Prostate gland (tissue), 2 donors: Measurements from ENCODE around the gene ARHGEF39. TPM values are rescaled to one million over a fixed set of nuclear protein-coding genes. Genes with fewer than 3 reads are reported as not detected.

ENCODE experiments used
- DNase-seq: peaks from one replicate; pipeline ENCODE4 v3.0.0-alpha.2; 2019; ENCODE audit warnings: low spot score
- H3K27ac ChIP-seq, 2 donors: fragments of 200-600 bp; sonication (generic); 2 replicates each; pipeline ENCODE4 v1.5.1; 2017 to 2019
- H3K27me3 ChIP-seq: fragments of 200-600 bp; sonication (generic); replicated peaks from 2 replicates; pipeline ENCODE4 v1.5.1; 2019; ENCODE audit not compliant: insufficient read depth
- H3K36me3 ChIP-seq, 2 donors: fragments of 200-600 bp; sonication (generic); 1 replicate in 1 of 2; 2 replicates in 1 of 2; pipeline versions ENCODE4 v1.5.1 to v1.8.1; 2017 to 2019
- H3K4me1 ChIP-seq: fragments of 200-600 bp; sonication (generic); replicated peaks from 2 replicates; pipeline ENCODE4 v1.5.1; 2019
- H3K4me3 ChIP-seq, 2 donors: fragments of 200-600 bp; sonication (generic); 2 replicates each; pipeline ENCODE4 v1.5.1; 2017 to 2019
- H3K9me3 ChIP-seq: fragments of 200-600 bp; sonication (generic); 2 replicates; pipeline ENCODE4 v1.5.1; 2017
- POLR2A ChIP-seq: fragments of 450-650 bp; IDR thresholded peaks from one replicate; pipeline ENCODE4 v1.6.1; 2016; ENCODE audit warnings: antibody characterized with exemption, mild to moderate bottlenecking
- POLR2AphosphoS5 ChIP-seq: sonication (generic); formaldehyde crosslinking; IDR thresholded peaks from one replicate; pipeline ENCODE4 v1.6.1; 2017; ENCODE audit warnings: antibody characterized with exemption
- WGBS: methylation state at CpG from one replicate; pipeline ENCODE4 v1.1.5; 2018; 5-methylcytosine and 5-hydroxymethylcytosine counted together
- intact Hi-C: fragments of 100-400 bp; cut with DNase I; formaldehyde crosslinking; loops from one replicate; pipeline ENCODE4 v1.14.2; 2022
- total RNA-seq, 2 donors: library from RNA; depleted of rRNA; stranded (reverse); fragments of >200 nt; gene quantifications; one replicate each; pipeline ENCODE4 v1.1.0, GENCODE V29; 2016
- TF ChIP-seq, protein P1 (sequence below), 4 experiments: fragments of 200-600 bp in 2 of 4; fragments of 450-650 bp in 2 of 4; sonication (generic) in 2 of 4; IDR thresholded peaks; 1 replicate in 3 of 4; 2 replicates in 1 of 4; pipeline ENCODE4 v1.5.1; 2016 to 2019; ENCODE audit warnings: antibody characterized with exemption in 4 of 4, mild to moderate bottlenecking in 2 of 4, moderate library complexity in 2 of 4

Gene ARHGEF39
- total RNA-seq, 2 donors from 2014 or later = 1.1 to 1.8 TPM

GRCh38 chr9:35690294-35690613 is 25.3 kb upstream of the ARHGEF39 start:
- Histone ChIP-seq H3K4me1 (no peaks in the 10 kb centered on the region), H3K27ac (peak overlapping the region; percentile 90 to 92), H3K36me3 (no peaks in the 10 kb centered on the region), H3K27me3 (no peaks in the 10 kb centered on the region), H3K4me3 (peak overlapping the region; percentile 76 to 84), H3K9me3 (no peaks in the 10 kb centered on the region)
- WGBS = 0% methylated on average over 21 of the region's 21 CpGs
- intact Hi-C loops = loop anchor here (10.0 kb wide), 1 partner anchor 85 kb away; the partner anchor contains the start of gene TESK1
- DNase-seq = no peak
- TF ChIP-seq, protein P1, sequence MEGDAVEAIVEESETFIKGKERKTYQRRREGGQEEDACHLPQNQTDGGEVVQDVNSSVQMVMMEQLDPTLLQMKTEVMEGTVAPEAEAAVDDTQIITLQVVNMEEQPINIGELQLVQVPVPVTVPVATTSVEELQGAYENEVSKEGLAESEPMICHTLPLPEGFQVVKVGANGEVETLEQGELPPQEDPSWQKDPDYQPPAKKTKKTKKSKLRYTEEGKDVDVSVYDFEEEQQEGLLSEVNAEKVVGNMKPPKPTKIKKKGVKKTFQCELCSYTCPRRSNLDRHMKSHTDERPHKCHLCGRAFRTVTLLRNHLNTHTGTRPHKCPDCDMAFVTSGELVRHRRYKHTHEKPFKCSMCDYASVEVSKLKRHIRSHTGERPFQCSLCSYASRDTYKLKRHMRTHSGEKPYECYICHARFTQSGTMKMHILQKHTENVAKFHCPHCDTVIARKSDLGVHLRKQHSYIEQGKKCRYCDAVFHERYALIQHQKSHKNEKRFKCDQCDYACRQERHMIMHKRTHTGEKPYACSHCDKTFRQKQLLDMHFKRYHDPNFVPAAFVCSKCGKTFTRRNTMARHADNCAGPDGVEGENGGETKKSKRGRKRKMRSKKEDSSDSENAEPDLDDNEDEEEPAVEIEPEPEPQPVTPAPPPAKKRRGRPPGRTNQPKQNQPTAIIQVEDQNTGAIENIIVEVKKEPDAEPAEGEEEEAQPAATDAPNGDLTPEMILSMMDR (IDR thresholded peaks at IDR 0.05) = no peak
- no peak for TF ChIP-seq POLR2AphosphoS5
- no peak for TF ChIP-seq POLR2A

DNA sequence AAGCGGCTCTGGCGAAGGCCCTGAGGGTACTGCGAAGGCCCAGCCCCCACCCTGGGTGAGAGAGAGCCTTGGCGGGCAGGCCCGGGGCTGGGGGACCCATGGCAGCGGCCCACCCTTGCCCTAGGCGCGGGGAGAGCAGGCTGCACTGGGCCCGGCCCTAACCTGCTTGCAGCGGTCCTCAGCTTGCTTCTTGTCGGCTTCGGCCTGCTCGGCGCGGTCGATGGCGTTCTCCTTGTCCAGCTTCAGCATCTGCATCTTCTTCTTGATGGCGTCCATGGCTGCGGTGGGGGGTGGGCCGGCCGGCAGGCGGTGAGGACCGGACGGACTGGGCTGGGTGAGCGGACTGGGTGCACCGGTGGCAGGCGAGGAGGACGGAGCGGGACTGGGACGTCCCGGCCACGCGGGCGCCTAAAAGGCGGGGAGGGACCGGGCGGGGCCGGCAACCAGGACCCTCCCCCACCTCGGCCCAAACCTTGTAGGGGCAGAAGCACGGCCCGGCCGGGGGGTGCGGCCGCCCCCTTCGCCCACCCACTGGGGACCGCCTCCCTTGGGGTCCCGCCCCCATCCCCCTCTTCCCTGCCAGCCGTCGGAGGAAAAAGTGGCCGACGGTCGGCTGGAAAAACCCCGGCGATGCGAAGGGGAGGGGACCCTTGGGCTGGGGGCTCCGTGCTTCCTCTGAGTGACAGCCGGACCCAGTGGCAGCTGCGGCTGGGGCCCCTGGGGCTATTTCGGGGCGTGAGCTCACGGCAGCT is 24.7 kb upstream of the ARHGEF39 start, which contains the start of gene TPM2:
TSS of gene TPM2 (minus strand) at position 384 of the 752 bp plus-strand sequence. CDS start at position 276, 108 bp downstream.
- peak; percentile 44 for DNase-seq
- H3K36me3 ChIP-seq = no peaks in the 10 kb centered on the region
- no peaks in the 10 kb centered on the region for H3K27me3 ChIP-seq
- intact Hi-C loops = loop anchor here (10.0 kb wide), 1 partner anchor 85 kb away; the partner anchor contains the start of gene TESK1
- H3K4me3 ChIP-seq = peak within 1 kb of the TSS; percentile 76 to 84
- H3K27ac ChIP-seq = peak within 1 kb of the TSS; percentile 90 to 92
- no peaks in the 10 kb centered on the region for H3K9me3 ChIP-seq
- 10% methylated on average over 50 of the region's 61 CpGs for WGBS
- TF ChIP-seq, protein P1 (IDR thresholded peaks at IDR 0.05) = no peak
- peak; percentile 43 for TF ChIP-seq POLR2A
- TF ChIP-seq POLR2AphosphoS5 = peak; percentile 35
- no peaks in the 10 kb centered on the region for H3K4me1 ChIP-seq

- 45% methylated on average over 12 of the region's 12 CpGs for WGBS
- H3K27ac ChIP-seq = peak overlapping the region; percentile 90 to 92
- no peaks in the 10 kb centered on the region for H3K9me3 ChIP-seq
- no peaks in the 10 kb centered on the region for H3K27me3 ChIP-seq
- TF ChIP-seq, protein P1 (IDR thresholded peaks at IDR 0.05) = no peak
- no peak for TF ChIP-seq POLR2A
- TF ChIP-seq POLR2AphosphoS5 = no peak
- no peak for DNase-seq
- intact Hi-C loops = no loop called here
- H3K4me3 ChIP-seq = peak overlapping the region; percentile 76 to 84
- H3K36me3 ChIP-seq = no peaks in the 10 kb centered on the region
- H3K4me1 ChIP-seq = no peaks in the 10 kb centered on the region
These were observed 23.9 kb upstream of the ARHGEF39 start for GRCh38 chr9:35688558-35689541.

GRCh38 chr9:35687972-35688557 is 23.1 kb upstream of the ARHGEF39 start:
- Histone ChIP-seq H3K9me3 (no peaks in the 10 kb centered on the region), H3K36me3 (no peaks in the 10 kb centered on the region), H3K27ac (peak overlapping the region; percentile 90 to 92), H3K4me1 (no peaks in the 10 kb centered on the region), H3K4me3 (peak overlapping the region; percentile 76 to 84), H3K27me3 (no peaks in the 10 kb centered on the region)
- intact Hi-C loops = no loop called here
- 75% methylated on average over 2 of the region's 2 CpGs for WGBS
- no peak for DNase-seq
- no peak for TF ChIP-seq POLR2AphosphoS5
- TF ChIP-seq POLR2A = no peak

- WGBS = 54% methylated on average over 2 of the region's 2 CpGs
- no peak for TF ChIP-seq POLR2AphosphoS5
- TF ChIP-seq, protein P1 (IDR thresholded peaks at IDR 0.05) = no peak
- TF ChIP-seq POLR2A = no peak
- Histone ChIP-seq H3K27me3 (no peaks in the 10 kb centered on the region), H3K9me3 (no peaks in the 10 kb centered on the region), H3K4me1 (no peaks in the 10 kb centered on the region), H3K27ac (peak overlapping the region; percentile 90 to 92), H3K4me3 (peak overlapping the region in 1 of 2 donors; percentile 76), H3K36me3 (no peaks in the 10 kb centered on the region)
- no peak for DNase-seq
- intact Hi-C loops = no loop called here
These were observed 22.3 kb upstream of the ARHGEF39 start for GRCh38 chr9:35687306-35687705.
